K562 (cell line): ENCODE data around the gene CAB39. TPM values are rescaled to one million over a fixed set of nuclear protein-coding genes. Genes with fewer than 3 reads are reported as not detected.

Source experiments
- ATF4 ChIP-seq: fragments of 450-650 bp; formaldehyde crosslinking; IDR thresholded peaks from 2 replicates; pipeline ENCODE4 v1.4.0; 2022; ENCODE audit warnings: mild to moderate bottlenecking, moderate library complexity
- CBX2 ChIP-seq: fragments of 200-600 bp; sonication (generic); IDR thresholded peaks from one replicate; pipeline ENCODE4 v1.6.1; 2012; ENCODE audit warnings: mild to moderate bottlenecking, low read length, inconsistent platforms; ENCODE audit not compliant: insufficient read depth, poor library complexity, severe bottlenecking
- CEBPZ ChIP-seq: fragments of 150-350 bp; IDR thresholded peaks from 2 replicates; pipeline ENCODE4 v1.6.1; 2014; ENCODE audit warnings: low read depth, mild to moderate bottlenecking, low read length, borderline replicate concordance
- HMGN3 ChIP-seq: IDR thresholded peaks from 2 replicates; pipeline ENCODE4 v1.6.1; 2011; ENCODE audit warnings: borderline replicate concordance, low read depth, mild to moderate bottlenecking, mixed read lengths, low read length; ENCODE audit not compliant: insufficient read length; ENCODE audit errors: extremely low read depth
- HMGXB4 ChIP-seq: sonication (generic); formaldehyde crosslinking; IDR thresholded peaks from 2 replicates; pipeline ENCODE4 v1.8.1; 2023; ENCODE audit warnings: mild to moderate bottlenecking, missing genetic modification reagents
- MBD2 ChIP-seq: sonication (generic); IDR thresholded peaks from 2 replicates; pipeline ENCODE4 v1.6.1; 2016; ENCODE audit warnings: low read depth, borderline replicate concordance
- MECOM ChIP-seq: fragments of 250-450 bp; sonication (Bioruptor Pico); IDR thresholded peaks from 2 replicates; pipeline ENCODE4 v1.8.0; 2022; ENCODE audit warnings: inconsistent platforms
- NRF1 ChIP-seq, 2 experiments: fragments of 450-650 bp; IDR thresholded peaks in 1 of 2; conservative IDR thresholded peaks in 1 of 2; 2 replicates each; pipeline ENCODE4 v1.6.1; 2014; ENCODE audit warnings: mild to moderate bottlenecking in 2 of 2
- SMAD4 ChIP-seq: fragments of 250-450 bp; sonication (Bioruptor Pico); conservative IDR thresholded peaks from 2 replicates; pipeline ENCODE4 v1.8.0; 2021; ENCODE audit warnings: inconsistent platforms, mild to moderate bottlenecking, moderate library complexity
- TRIM25 ChIP-seq: fragments of 450-650 bp; IDR thresholded peaks from 2 replicates; pipeline ENCODE4 v1.7.0; 2016; ENCODE audit warnings: borderline replicate concordance
- ZFX ChIP-seq: sonication (generic); formaldehyde crosslinking; IDR thresholded peaks from 2 replicates; pipeline ENCODE4 v1.8.0; 2022; ENCODE audit warnings: mild to moderate bottlenecking, missing genetic modification reagents, moderate library complexity
- ZNF408 ChIP-seq: fragments of 250-450 bp; sonication (Bioruptor Pico); IDR thresholded peaks from 2 replicates; pipeline ENCODE4 v1.4.0; 2020; ENCODE audit warnings: low read depth, mild to moderate bottlenecking, moderate library complexity
- polyA plus RNA-seq, 8 experiments: library from polyadenylated mRNA; depleted of rRNA in 4 of 8; stranded (reverse) in 5 of 8; unstranded in 3 of 8; fragments of >200 nt; fragmentation: Nextera tagmentation in 2 of 8; fragmentation: Illumina TruSeq in 1 of 8; extraction: Ambion mirVana in 2 of 8; extraction: Trizol in 1 of 8; gene quantifications; 2 replicates each; pipeline versions ENCODE4 v1.2.1 to v1.2.3, GENCODE V29; 2011 to 2014; ENCODE audit warnings: inconsistent platforms in 1 of 8, missing spikeins in 1 of 8
- total RNA-seq, 7 experiments: library from RNA; depleted of rRNA in 6 of 7; stranded (reverse); fragments of >200 nt in 6 of 7; fragmentation: Illumina TruSeq in 2 of 7; extraction: Trizol in 2 of 7; gene quantifications; 2 replicates each; pipeline versions ENCODE4 v1.2.1 to v1.2.3, GENCODE V29; 2011 to 2021; ENCODE audit warnings: low replicate concordance in 1 of 7
- TF ChIP-seq, protein P1 (sequence below): fragments of 250-450 bp; sonication (Bioruptor Pico); IDR thresholded peaks from 2 replicates; pipeline ENCODE4 v1.5.0; 2021
- TF ChIP-seq, protein P2 (sequence below): fragments of 200-800 bp; sonication (Bioruptor generic); IDR thresholded peaks from 2 replicates; pipeline ENCODE4 v1.6.1; 2017; ENCODE audit warnings: missing genetic modification characterization, missing compliant biosample characterization

CAB39 gene
- total and polyA plus RNA-seq, 9 of the 15 experiments (the other 6 are each of a cell fraction or from before 2014, with no cell fraction given), result 27.2 to 94.4 (median 70.1) TPM

- TF ChIP-seq TRIM25, result no peak
- TF ChIP-seq NRF1 (conservative IDR thresholded peaks at IDR 0.05 in 1 of 2, IDR thresholded peaks at IDR 0.05 in 1 of 2), result peak; percentile 71 to 80
- TF ChIP-seq MBD2, result no peak
- TF ChIP-seq, protein P1, sequence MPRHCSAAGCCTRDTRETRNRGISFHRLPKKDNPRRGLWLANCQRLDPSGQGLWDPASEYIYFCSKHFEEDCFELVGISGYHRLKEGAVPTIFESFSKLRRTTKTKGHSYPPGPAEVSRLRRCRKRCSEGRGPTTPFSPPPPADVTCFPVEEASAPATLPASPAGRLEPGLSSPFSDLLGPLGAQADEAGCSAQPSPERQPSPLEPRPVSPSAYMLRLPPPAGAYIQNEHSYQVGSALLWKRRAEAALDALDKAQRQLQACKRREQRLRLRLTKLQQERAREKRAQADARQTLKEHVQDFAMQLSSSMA (CRISPR knock-in tag), result no peak
- no peak for TF ChIP-seq CEBPZ
- TF ChIP-seq ZFX, result peak; percentile 55
- no peak for TF ChIP-seq ZNF408 (CRISPR knock-in tag)
- no peak for TF ChIP-seq MECOM (CRISPR knock-in tag)
- TF ChIP-seq, protein P2, sequence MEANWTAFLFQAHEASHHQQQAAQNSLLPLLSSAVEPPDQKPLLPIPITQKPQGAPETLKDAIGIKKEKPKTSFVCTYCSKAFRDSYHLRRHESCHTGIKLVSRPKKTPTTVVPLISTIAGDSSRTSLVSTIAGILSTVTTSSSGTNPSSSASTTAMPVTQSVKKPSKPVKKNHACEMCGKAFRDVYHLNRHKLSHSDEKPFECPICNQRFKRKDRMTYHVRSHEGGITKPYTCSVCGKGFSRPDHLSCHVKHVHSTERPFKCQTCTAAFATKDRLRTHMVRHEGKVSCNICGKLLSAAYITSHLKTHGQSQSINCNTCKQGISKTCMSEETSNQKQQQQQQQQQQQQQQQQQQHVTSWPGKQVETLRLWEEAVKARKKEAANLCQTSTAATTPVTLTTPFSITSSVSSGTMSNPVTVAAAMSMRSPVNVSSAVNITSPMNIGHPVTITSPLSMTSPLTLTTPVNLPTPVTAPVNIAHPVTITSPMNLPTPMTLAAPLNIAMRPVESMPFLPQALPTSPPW, result peak; percentile 90
- TF ChIP-seq HMGXB4 (CRISPR knock-in tag), result no peak
- TF ChIP-seq HMGN3, result no peak
- no peak for TF ChIP-seq SMAD4 (CRISPR knock-in tag)
- TF ChIP-seq CBX2, result no peak
- no peak for TF ChIP-seq ATF4 (CRISPR knock-in tag)
Measured at GRCh38 chr2:230864605-230865306, 152.1 kb downstream of the CAB39 start, which contains the start of gene ITM2C (continued).
